Erythroblast (primary cell): ENCODE measurements around the gene SEZ6L.

Experiments
- GATA1 ChIP-seq: IDR thresholded peaks from 2 replicates; pipeline ENCODE4 v1.6.1; 2011; ENCODE audit warnings: low read depth, mild to moderate bottlenecking, control low read depth, low read length, moderate library complexity
- POLR2A ChIP-seq: IDR thresholded peaks from 2 replicates; pipeline ENCODE4 v1.6.1; 2011; ENCODE audit warnings: mild to moderate bottlenecking, low read length

GRCh38 chr22:26398741-26399153, 229.5 kb downstream of the SEZ6L start:
- TF ChIP-seq POLR2A (no peak), GATA1 (no peak)
